Measurements from ENCODE around the gene RHAG.
"Not testable (repeated sequence)": the region's sequence is repeated elsewhere in the genome, so short reads cannot be mapped to it uniquely, and the experiment has no call there.

DNA sequence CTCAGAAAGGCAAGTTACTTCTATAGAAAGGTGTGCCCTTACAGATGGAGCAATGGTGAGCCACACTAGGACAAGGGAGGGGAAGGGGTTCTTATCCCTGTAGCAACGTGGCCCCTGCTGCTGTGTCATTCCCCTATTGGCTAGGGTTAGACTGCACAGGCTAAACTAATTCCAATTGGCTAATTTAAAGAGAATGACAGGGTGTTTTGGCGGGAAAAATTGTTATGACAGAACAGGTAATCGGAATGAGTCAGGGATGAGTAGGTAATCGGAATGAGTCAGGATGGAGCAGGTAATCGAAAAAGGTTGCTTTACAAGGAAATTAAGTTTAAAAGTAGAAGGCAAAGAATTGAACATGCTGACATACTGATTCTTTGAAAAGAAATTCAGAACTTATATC, 49.4 kb downstream of the RHAG start:
- TF ChIP-seq, protein P1, sequence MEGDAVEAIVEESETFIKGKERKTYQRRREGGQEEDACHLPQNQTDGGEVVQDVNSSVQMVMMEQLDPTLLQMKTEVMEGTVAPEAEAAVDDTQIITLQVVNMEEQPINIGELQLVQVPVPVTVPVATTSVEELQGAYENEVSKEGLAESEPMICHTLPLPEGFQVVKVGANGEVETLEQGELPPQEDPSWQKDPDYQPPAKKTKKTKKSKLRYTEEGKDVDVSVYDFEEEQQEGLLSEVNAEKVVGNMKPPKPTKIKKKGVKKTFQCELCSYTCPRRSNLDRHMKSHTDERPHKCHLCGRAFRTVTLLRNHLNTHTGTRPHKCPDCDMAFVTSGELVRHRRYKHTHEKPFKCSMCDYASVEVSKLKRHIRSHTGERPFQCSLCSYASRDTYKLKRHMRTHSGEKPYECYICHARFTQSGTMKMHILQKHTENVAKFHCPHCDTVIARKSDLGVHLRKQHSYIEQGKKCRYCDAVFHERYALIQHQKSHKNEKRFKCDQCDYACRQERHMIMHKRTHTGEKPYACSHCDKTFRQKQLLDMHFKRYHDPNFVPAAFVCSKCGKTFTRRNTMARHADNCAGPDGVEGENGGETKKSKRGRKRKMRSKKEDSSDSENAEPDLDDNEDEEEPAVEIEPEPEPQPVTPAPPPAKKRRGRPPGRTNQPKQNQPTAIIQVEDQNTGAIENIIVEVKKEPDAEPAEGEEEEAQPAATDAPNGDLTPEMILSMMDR (IDR thresholded peaks at IDR 0.05 in 8 of 11, conservative IDR thresholded peaks at IDR 0.05 in 3 of 11) = not testable (repeated sequence)
- not testable (repeated sequence) for TF ChIP-seq POLR2AphosphoS5 (IDR thresholded peaks at IDR 0.05)

Data from spleen (tissue), 7 donors.